GM23338 (cell line): ENCODE measurements around the gene EHBP1L1. TPM values are rescaled to one million over a fixed set of nuclear protein-coding genes. Genes with fewer than 3 reads are reported as not detected.

Source experiments
- ATAC-seq: fragments of 200-7000 bp; cut with Tn5 transposase; 3 replicates; pipeline ENCODE4 v1.9.1; 2020
- DNase-seq: peaks from one replicate; pipeline ENCODE4 v3.0.0-alpha.2; 2015; ENCODE audit warnings: low spot score
- H2AFZ ChIP-seq: fragments of 200-600 bp; sonication (generic); 2 replicates; pipeline ENCODE4 v1.8.0; 2016; ENCODE audit warnings: antibody characterized with exemption, mild to moderate bottlenecking, moderate library complexity
- H3F3A ChIP-seq: fragments of 200-600 bp; sonication (generic); replicated peaks from 2 replicates; pipeline ENCODE4 v1.8.0; 2017; ENCODE audit warnings: antibody characterized with exemption, mixed run types, low read depth
- H3K27ac ChIP-seq: fragments of 200-600 bp; sonication (generic); 2 replicates; pipeline ENCODE4 v1.6.1; 2016; ENCODE audit warnings: low read depth
- H3K27me3 ChIP-seq: fragments of 200-600 bp; sonication (generic); 2 replicates; pipeline ENCODE4 v1.8.0; 2016; ENCODE audit warnings: mild to moderate bottlenecking, mixed run types, moderate library complexity; ENCODE audit not compliant: insufficient read depth
- H3K36me3 ChIP-seq: fragments of 200-600 bp; sonication (generic); 2 replicates; pipeline ENCODE4 v1.8.0; 2016; ENCODE audit warnings: mild to moderate bottlenecking; ENCODE audit not compliant: insufficient read depth
- H3K4me1 ChIP-seq: fragments of 200-600 bp; sonication (generic); 2 replicates; pipeline ENCODE4 v1.8.0; 2016; ENCODE audit warnings: mild to moderate bottlenecking, moderate library complexity; ENCODE audit not compliant: insufficient read depth
- H3K4me2 ChIP-seq: fragments of 200-600 bp; sonication (generic); 2 replicates; pipeline ENCODE4 v1.7.1; 2017; ENCODE audit warnings: mixed run types
- H3K4me3 ChIP-seq: fragments of 200-600 bp; sonication (generic); 2 replicates; pipeline ENCODE4 v1.6.1; 2016; ENCODE audit warnings: mixed run types
- H3K79me2 ChIP-seq: fragments of 200-600 bp; sonication (generic); replicated peaks from 2 replicates; pipeline ENCODE4 v1.8.0; 2017; ENCODE audit warnings: mild to moderate bottlenecking; ENCODE audit not compliant: insufficient read depth
- H3K9me2 ChIP-seq: fragments of 200-600 bp; sonication (generic); 2 replicates; pipeline ENCODE4 v1.8.0; 2017; ENCODE audit not compliant: insufficient read depth
- H4K20me1 ChIP-seq: fragments of 200-600 bp; sonication (generic); replicated peaks from 2 replicates; pipeline ENCODE4 v1.8.0; 2017; ENCODE audit warnings: mild to moderate bottlenecking; ENCODE audit not compliant: insufficient read depth
- H3K27ac Mint-ChIP-seq: 2 replicates; pipeline ENCODE4 v1.8.0; 2020; ENCODE audit warnings: inconsistent platforms, mild to moderate bottlenecking, moderate library complexity, mixed read lengths
- H3K27me3 Mint-ChIP-seq: 3 replicates; pipeline ENCODE4 v1.8.0; 2022; ENCODE audit warnings: low read depth, mild to moderate bottlenecking, moderate library complexity, mixed read lengths, inconsistent platforms; ENCODE audit not compliant: insufficient read depth, poor library complexity
- H3K36me3 Mint-ChIP-seq: 3 replicates; pipeline ENCODE4 v1.8.0; 2021; ENCODE audit warnings: low read depth, mild to moderate bottlenecking, inconsistent platforms, moderate library complexity, mixed read lengths
- H3K4me1 Mint-ChIP-seq: 3 replicates; pipeline ENCODE4 v1.8.0; 2020; ENCODE audit warnings: mild to moderate bottlenecking, inconsistent platforms, mixed read lengths
- H3K4me3 Mint-ChIP-seq: 3 replicates; pipeline ENCODE4 v1.8.0; 2021; ENCODE audit warnings: moderate library complexity, mild to moderate bottlenecking, inconsistent platforms, mixed read lengths
- H3K9me3 Mint-ChIP-seq: 3 replicates; pipeline ENCODE4 v1.8.0; 2020; ENCODE audit warnings: moderate library complexity, mild to moderate bottlenecking, inconsistent platforms, mixed read lengths
- EZH2 ChIP-seq: fragments of 200-600 bp; sonication (generic); IDR thresholded peaks from one replicate; pipeline ENCODE4 v1.8.0; 2017; ENCODE audit warnings: antibody characterized with exemption, mild to moderate bottlenecking, low read depth; ENCODE audit not compliant: unreplicated experiment
- JUNB ChIP-seq: IDR thresholded peaks from one replicate; pipeline ENCODE4 v1.6.1; 2016; ENCODE audit warnings: antibody characterized with exemption; ENCODE audit not compliant: unreplicated experiment
- REST ChIP-seq: IDR thresholded peaks from one replicate; pipeline ENCODE4 v1.6.1; 2018; ENCODE audit warnings: antibody characterized with exemption; ENCODE audit not compliant: unreplicated experiment
- ZNF331 ChIP-seq: fragments of 250-450 bp; sonication (Bioruptor Pico); IDR thresholded peaks from 2 replicates; pipeline ENCODE4 v1.5.0; 2020; ENCODE audit warnings: low read depth, mild to moderate bottlenecking, moderate library complexity
- ZNF462 ChIP-seq: fragments of 250-450 bp; sonication (Bioruptor Pico); IDR thresholded peaks from 2 replicates; pipeline ENCODE4 v1.5.0; 2020; ENCODE audit warnings: mild to moderate bottlenecking, moderate library complexity
- polyA plus RNA-seq: library from polyadenylated mRNA; unstranded; fragments of >200 nt; fragmentation: Nextera tagmentation; extraction: Ambion mirVana; gene quantifications from 2 replicates; pipeline ENCODE4 v1.2.1, GENCODE V29; 2016
- total RNA-seq: library from RNA; depleted of rRNA; stranded (reverse); fragments of >200 nt; shearing (Covaris generic); gene quantifications from 2 replicates; pipeline ENCODE4 v1.2.3, GENCODE V29; 2014

EHBP1L1 gene
- total and polyA plus RNA-seq, 2 experiments from 2014 or later: 2.9 to 10.9 TPM

- Histone ChIP-seq H3K4me1 (peaks cover 13% of the 10 kb centered on the region), H2AFZ (no peak overlapping the region), H3K27ac (no peak overlapping the region), H3K4me3 (no peak overlapping the region), H3K4me2 (no peak overlapping the region), H4K20me1 (peaks cover 3% of the 10 kb centered on the region; the same call in 1 of the 2 replicates), H3K79me2 (no peaks in the 10 kb centered on the region), H3K36me3 (no peaks in the 10 kb centered on the region), H3K9me2 (no peaks in the 10 kb centered on the region), H3F3A (peaks cover 25% of the 10 kb centered on the region; the same call in 1 of the 2 replicates), H3K27me3 (peaks cover 73% of the 10 kb centered on the region)
- Mint-ChIP-seq H3K27ac (no peak overlapping the region), H3K27me3 (peaks cover 56% of the 10 kb centered on the region), H3K9me3 (no peaks in the 10 kb centered on the region; the same call in 2 of the 3 replicates), H3K36me3 (no peaks in the 10 kb centered on the region; the same call in 2 of the 3 replicates), H3K4me1 (peaks cover 37% of the 10 kb centered on the region), H3K4me3 (no peak overlapping the region; the same call in 2 of the 3 replicates)
- DNase-seq: no peak
- TF ChIP-seq JUNB (no peak), EZH2 (no peak), ZNF331 (no peak), ZNF462 (CRISPR knock-in tag) (no peak), REST (no peak)
- no peak for ATAC-seq
These were observed 27.5 kb upstream of the EHBP1L1 start for GRCh38 chr11:65548395-65548794.
